ENCODE measurements around the gene PAK1.

The PAK1 gene

DNA sequence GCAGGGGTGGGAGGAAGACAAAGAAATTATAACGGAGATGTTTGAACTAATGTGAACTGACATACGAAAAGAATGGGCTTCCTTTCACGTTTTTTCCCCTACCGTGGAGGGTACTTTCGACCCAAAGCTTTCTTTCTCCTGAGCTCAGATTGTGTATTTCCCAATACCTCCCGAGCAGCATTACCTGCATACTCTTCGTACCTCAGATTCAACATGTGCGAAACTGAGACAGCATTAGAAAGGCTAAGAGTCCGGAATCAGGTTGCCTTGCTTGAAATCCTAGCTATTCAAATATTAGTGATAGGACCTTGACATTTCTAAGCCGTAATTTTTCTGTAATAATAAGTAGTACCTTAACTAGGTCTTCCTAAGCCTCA is 778 bp upstream of the PAK1 start:
- no peak for DNase-seq (ENCODE audit: low read depth in 2 of 2)

DNA sequence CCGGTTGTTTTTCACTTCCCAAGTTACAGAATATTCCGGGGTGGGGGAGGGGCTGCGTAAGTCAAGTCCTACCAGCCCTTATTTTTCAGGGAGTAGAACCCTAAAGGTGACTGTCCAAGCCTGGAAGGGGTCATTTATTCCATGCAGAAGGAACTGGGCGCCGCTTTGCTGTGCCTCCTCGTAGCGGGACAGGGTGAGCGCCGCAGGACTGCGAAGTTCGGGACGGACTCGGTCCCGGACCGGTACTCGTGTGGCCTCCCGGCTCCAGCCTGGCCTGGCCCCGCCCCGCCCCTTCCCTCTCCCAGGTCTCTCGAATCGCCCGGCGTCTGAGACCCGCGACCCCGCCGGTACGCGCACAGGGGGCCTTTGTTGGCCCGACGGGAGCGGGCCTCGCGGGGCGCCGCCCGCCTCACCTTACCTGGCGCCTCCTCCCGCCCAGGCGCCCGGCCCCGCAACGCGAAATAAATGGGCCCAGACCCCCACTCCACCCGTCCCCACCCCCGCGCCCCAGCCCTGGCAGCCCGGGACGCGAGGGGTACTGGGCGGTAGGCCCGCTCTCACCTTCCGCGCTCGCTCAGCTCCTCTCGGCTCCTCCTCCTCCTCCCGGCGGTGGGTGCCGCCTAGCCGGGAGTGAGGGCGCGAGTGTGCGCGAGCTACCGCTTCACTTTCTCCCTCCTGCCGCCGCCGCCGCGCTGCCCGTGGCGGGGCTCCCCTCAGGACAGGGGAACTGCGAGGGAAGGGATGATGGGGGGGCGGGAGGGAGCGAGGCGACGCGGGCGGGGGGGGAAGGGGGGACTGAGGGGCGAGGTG is 698 bp downstream of the PAK1 start:
- peak; percentile 21 to 26 for DNase-seq (ENCODE audit: low read depth in 2 of 2)

DNA sequence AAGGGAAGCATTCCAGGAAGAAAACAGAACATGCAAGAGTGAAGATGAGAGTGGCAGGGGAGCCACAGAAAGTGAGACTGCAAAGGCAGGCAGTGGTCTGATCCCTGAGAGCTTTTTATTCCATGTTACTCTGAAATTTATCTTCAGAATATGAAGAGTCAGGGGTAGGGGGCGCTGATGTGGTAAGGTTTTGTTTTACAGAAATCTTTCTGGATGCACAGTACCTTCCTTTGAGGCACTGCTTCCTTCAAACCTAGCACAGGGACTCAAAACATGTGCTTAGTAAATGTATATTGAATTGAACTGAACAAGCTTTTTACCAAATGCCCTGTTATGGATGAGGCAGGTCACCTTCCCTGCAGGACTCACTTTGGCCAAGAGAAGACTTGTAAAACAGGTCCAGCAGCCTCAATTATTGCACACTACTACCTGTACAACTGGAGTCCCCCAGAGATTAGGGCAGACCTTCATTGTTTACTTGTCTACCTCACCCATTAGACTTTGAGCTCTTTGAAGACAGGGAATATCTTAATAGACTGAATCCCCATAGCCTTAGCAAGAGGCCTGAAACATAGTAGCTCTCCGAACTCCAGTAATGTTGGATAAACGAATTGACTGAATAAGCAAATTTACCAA is 2.2 kb downstream of the PAK1 start:
- DNase-seq (ENCODE audit: low read depth in 2 of 2), result no peak

DNA sequence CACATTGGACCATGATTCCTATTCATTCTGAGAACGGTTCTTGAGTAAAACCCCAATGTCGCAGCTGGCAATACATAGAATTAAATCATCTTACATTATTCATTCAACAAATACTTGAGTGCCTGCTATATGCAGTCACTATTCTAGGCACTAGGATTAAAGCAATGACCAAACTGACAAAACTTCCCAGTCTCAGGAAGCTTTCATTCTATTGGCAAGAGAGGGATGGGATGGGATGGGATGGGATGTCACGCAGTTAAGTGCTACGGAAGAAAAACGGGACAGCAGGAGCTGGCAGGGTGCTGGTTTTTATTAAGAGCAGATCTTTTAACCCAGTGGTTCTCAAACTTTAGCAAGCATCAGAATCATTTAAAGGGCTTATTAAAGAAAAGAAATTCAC is 2.9 kb downstream of the PAK1 start:
- DNase-seq (ENCODE audit: low read depth in 2 of 2), result no peak

DNA sequence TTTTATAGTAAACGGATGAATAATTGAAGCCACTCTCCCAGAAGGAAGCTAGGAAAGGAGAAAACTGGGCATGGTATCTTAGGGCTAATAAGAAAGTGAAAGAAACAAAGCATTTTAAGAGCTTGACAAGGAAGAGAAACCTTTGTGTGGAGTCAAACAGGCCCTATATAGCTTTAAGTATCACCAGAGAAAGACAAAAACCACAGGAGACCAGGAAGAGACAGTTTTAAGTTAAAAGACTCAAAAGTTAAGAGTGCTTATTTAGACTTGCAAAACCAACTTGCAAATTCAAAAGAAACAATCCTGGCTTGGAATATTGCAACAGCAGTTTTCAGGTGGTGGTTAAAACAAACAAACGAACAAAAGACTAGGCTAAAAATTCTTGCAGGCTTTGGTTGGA is 3.4 kb downstream of the PAK1 start:
- DNase-seq (ENCODE audit: low read depth in 2 of 2), result no peak

DNA sequence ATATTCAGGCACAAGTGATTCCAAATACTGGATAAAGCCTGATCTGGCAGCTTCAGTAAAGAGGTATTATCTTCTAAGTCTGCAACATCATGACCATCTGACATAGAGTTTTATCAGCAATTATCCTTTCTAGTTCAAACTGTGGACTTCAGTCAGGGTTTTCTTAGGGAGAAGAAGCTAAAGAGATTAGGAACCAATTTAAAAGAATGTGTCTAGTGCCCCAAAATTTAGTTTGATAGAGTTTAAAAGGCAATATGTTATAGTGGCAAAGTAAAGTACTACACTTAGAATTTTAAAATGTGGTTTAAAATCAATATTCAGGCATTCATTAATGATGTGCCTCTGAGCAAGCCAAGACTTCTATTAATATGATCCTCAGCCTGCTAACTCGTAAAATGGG is 5.4 kb downstream of the PAK1 start:
- DNase-seq (ENCODE audit: low read depth in 2 of 2), result no peak

DNA sequence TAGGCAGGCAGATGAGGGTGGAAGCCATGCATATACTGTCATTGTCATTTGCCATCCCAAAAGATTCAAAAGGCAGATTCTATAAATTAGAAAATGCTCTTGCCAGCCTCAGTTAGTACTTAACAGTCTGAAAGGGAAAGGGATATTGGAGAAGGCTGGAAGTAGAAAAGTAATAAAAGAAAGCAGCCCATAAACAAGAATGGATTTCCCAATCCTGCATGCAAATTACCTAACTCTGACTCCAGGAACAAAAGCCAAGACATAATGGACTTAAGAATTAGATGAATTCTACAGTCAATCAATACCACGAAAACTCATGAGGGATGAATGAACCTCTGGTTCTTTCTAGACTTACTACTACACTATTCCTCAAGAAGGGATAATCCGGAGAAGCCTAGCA is 5.9 kb downstream of the PAK1 start:
- no peak for DNase-seq (ENCODE audit: low read depth in 2 of 2)

DNA sequence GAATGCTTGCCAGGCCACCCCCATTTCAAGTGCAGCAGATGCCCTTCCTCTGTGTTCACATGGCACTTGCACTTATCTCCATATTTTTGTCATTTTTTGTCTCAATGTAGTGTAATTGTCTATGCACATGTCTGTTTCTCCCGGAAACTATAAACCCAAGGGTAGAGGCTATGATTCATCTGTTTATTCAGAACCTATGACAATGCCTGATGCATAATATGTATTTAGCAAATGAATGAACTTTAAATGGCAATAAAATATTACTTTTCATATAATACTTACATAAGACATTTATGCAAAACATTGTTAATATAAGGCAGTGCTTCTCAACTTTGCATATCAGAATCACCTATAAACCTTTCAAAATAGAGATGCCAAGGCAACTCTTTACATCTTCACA is 6.7 kb downstream of the PAK1 start:
- no peak for DNase-seq (ENCODE audit: low read depth in 2 of 2)

DNA sequence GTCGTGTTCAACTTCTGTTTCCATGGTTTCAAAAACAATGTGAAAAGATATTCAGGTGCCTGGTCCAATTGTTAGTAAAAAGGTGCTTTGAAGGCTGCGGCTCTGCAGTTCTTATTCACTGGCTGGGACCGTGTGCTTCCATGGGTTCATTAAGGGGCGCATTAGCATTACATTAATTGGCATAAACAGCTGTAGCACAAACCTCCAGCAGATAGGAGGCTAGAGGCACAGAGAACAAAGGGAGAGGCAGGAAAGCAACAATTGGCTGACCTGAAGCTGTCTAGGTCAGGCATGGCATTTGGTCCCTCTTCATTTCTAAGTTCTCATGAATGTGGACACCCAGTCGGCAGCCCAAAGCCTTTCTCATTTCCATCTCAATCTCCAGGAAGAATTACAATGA is 16.6 kb downstream of the PAK1 start:
- no peak for DNase-seq (ENCODE audit: low read depth in 2 of 2)

DNA sequence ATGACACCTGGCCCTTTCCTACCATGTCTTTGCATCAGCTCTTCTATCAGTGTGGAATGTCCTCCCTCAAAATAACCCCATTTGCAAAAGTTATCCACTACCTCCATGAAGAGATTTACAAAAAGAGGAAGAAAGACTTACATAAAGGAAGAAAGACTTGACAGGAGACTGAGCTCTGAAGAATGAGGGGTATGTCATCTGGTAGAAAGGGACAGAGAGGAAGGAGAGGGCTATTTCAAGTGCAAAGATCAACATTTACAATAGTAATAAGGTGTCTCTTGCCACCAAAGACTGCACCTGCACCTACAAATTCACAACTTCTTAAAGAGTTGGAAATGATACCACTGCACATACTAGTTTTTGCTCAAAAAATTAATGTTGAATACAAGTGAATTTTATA is 18.2 kb downstream of the PAK1 start:
- DNase-seq (ENCODE audit: low read depth in 2 of 2), result no peak

DNA sequence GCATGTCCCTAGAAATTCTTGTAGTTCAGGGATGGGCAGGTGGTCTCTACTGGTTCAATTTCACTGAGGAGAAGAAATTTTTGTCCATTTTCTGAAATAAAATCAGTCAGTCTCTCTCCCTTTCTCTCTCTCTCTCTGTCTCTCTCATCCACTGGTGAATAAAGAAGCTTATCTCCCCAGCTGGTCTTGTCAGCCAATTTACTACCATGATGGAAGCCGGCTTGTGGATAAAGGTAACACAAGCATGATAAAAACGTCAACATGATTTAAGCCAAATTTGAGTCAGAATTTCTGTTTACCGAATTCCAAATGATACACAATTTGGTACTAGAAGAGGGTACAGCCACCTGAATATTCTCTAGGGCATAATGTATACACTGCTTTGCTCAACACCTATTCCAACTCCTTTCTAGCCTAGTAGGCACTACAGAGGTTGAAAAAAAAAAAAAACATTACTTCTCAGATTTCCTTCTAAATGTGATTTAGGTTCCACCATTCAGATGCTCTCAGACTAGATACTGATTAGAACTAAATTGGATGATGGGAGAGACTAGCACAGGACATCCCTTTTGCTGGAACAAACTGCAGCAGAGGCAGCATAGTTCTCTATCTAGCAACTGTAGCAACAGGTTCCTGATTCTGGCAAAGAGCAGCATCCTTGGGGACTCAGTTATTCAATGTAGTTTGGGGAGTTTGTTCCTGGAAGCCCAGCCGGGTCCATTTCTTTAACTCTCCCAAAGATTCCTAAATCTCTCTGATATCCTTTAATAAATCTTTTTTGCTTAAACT is 18.8 kb downstream of the PAK1 start:
- DNase-seq (ENCODE audit: low read depth in 2 of 2), result no peak

DNA sequence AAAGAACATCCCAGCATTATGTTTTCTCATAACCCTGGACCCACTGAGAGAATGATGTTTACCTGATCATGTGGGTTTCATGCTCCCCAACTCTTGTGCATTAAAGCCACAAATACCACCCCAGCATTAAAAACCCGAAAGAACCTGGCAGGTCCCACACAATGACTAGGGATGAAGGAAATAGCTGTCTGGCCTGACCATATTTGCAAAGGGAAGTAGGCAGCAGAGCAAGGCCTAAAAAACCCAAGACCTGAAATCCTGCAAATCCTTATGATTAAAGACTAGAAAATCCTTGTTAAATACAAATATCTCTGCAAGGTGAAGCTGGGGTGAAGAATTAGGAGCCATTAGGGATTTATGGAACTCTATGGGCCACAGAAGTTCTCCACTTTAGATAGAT is 23.7 kb downstream of the PAK1 start:
- DNase-seq (ENCODE audit: low read depth in 2 of 2), result no peak

DNA sequence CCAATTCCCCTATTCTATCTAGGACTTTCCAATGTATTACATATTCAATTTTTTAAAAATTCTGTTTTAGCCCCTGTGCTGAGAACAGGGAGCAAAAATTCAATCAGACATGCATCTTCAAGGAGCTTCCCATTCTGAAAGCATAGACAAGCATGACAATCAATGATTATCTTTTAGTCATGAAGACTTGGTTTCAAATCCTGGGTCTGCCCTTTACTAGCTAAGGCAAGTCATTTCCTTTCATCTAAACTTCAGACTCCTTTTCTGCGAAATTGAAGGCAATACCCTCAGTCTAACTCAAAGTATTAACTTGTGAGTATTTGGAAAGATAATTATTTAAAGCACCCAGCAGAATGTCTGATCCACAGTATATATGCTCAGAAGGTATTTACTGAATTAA is 24.1 kb downstream of the PAK1 start:
- no peak for DNase-seq (ENCODE audit: low read depth in 2 of 2)

DNA sequence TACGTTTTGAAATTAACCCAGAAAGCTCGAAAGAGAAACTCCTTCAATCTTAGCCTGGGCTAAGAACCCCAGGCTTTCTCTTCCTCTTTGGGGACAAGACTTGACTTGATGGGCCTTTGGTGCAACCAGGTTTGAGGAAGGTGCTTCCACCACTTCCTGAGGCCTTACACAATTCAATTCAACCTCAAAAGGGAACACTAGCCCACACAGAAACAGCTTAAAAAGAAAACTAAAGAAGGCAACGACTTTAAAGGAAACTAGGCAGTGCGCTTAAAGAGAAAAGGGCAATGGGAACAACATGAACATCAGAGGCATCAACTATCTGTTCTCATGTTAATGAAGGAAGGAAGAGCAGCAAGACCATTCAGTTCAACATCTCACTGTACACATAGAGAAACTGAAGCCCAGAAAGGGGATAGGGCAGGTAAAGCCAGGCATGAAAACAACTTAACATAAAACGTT is 24.8 kb downstream of the PAK1 start:
- DNase-seq (ENCODE audit: low read depth in 2 of 2), result no peak

DNA sequence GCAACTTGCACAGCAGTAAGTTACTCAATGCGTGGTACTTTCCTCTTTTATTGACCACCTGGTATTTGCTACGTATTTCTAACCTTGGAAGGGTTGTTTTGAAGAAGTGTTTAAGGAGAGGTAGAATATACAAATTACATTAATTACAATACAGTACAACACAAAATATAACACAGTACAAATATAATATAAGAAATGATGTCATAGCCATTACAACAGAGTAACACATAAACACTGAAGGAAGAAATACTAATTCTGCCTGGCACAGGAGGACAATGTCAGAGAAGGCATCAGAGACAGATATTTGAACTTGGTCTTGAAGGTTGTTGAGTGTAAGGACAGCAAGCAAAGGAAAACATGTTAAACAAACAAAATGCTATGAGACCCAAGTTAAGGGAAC is 25.6 kb downstream of the PAK1 start:
- DNase-seq (ENCODE audit: low read depth in 2 of 2), result no peak

DNA sequence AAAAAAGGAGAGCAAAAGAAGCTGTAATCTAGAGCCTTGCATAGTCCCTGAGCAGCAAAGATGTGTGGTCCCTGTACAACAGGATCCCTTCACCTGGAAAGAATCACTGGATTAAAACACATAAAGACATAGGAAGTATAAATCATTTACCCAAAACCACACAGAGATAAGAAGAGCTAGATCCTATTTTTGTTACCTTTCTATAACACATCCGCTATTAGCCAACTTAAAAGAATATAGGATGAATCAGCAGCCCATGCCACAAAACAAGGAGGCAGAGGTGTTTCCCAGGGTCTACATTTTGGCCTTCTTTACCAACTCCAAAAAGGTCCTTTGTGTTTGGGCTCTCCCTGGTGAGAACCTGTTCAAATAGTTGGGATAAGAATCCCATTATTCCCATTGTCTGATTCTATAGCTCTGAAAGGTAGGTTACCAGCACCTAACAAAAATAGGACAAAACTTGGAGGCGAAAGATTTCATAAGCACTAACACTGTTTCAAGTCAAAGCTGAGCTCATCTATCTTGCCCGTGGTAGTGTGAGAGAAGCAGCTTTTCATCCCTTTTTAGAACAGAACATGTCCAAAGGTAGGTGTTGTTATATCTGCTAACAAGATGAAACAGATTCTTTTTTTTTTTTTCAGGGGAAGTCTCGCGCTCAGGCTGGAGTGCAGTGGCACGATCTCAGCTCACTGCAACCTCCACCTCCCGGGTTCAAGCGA is 26.8 kb downstream of the PAK1 start:
- no peak for DNase-seq (ENCODE audit: low read depth in 2 of 2)

DNA sequence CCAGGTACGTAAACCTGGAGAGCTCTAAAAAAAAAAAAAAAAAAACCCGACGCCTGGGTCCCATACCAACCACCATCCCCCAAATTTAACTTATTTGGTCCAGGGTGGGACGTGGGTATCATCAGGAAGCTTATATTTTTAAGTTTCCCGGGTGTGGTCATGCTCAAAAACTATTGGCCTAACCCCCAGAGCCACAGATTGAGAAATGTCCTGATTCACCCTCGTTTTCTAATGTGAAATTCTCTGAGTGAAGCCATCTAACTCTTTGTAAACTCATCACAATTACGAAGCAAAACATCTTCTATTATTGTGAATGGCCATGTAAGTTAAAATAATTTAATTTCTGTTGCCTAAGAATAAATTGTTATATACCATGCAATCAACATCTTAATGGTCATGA is 29.6 kb downstream of the PAK1 start:
- no peak for DNase-seq (ENCODE audit: low read depth in 2 of 2)

DNA sequence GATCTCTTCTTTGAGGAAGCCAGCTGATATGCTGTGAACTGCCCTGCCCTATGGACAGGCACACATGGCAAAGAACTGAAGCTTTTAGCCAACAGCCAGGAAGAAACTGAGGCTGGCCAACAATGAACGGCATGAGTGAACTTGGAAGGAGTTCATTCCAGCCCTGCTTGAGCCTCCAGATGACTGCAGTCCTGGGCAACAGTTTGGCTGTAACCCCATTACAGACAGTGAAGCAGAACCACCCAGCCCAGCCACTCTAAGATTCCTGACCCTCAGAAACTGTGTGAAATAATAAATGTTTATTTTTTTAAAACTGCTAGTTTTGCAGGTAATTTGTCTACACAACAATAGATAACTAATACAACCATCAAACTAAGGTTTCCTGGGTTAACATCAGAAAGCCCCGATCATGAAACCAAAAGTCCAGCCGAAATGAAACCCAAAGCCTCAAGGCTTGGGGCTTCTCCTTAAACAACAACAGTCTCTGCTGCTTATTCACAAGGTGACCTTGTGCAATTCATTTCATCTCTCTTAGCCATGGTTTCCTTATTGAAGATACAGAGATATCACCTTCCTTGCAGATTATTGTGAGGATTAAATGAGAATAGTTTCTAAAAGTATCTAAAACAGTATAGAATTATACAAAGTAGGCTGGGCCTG is 31.4 kb downstream of the PAK1 start:
- no peak for DNase-seq (ENCODE audit: low read depth in 2 of 2)

DNA sequence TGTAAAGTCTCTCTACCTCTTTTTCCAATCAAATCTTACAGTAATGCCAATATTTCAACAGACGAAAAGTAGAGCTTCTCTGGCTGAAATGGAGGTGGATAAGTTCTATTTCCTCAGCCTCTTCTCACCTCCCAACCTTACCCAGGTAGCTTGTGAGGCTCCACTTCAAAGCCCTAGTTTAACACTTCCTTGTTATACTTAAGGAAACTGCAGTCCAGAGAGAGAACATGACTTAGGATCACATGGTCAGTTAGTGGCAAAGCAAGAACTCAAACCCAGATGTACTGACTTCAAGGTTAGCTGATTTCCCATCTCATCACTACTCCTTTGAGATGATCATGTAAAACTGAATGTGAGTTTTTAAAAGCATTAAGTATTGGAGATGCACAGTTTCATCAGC is 32.5 kb downstream of the PAK1 start:
- no peak for DNase-seq (ENCODE audit: low read depth in 2 of 2)

DNA sequence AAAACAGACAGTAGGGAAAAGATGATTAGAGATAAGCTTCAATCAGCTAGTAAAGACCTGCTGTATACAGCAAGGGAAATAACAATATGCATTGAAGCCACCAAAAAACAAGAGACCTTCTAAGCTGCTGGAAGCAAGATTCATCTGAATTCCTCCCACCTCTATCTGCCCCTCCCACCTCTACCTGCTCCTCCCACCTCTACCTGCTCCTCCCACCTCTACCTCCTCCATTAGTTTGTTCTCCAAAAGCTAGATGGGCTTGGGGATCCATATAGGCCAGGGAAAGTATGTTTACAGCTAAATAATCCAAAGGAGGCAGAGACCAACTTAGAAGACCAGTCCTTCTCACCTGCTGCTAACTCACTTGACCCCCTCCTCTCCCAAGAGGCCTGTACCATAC is 33.2 kb downstream of the PAK1 start:
- DNase-seq (ENCODE audit: low read depth in 2 of 2), result no peak

DNA sequence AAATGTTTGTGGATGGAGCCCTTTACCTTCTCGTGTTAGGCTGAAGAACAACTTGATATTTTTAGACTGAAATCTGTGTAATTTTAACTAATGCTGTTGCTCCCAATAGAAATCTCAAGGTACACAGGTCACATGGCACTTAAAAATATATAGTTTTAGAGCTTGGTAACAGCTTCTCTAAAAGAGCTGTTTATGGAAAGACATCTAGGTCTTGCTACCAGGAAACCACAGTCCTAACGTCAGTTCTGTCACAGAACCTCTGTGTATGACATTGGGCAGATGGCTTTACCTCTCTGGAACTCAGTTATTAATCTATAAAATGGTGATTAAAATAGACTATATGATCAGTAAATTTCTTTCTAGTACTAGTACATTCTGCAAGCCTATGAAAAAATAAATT is 35.4 kb downstream of the PAK1 start:
- no peak for DNase-seq (ENCODE audit: low read depth in 2 of 2)

DNA sequence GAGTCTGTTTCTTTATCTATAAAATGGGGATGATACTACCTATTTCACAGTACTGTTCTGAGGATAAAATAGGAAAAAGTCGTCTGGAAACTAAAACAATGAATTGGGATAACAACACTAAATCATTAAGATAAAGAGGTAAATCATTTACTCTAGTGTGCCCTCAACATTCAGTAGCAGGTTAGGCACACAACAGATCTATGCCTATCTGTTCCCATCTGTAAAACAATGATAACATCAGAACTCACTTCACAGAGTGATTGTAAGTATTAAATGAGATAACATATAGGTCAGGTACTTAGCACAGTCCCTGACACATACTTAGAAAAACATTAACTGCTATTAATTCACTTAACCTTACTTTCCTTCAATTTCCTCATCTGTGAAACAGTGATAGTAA is 36.9 kb downstream of the PAK1 start:
- DNase-seq (ENCODE audit: low read depth in 2 of 2), result no peak

All from stimulated activated CD8-positive, alpha-beta memory T cell treated with anti-CD3 and anti-CD28 coated beads, Interleukin-2, amount 100 ng/mL, for 1 hour (primary cell).